Activated CD8-positive, alpha-beta memory T cell treated with anti-CD3 and anti-CD28 coated beads, Interleukin-2, amount 10 ng/mL, durations not matched to agents 7 days and 5 days (primary cell): ENCODE data around the gene ZBTB20. TPM values are rescaled to one million over a fixed set of nuclear protein-coding genes. Genes with fewer than 3 reads are reported as not detected.
A peak's percentile ranks its signal among the peaks of the same experiment; 100 is the strongest.

Experiments used
- ATAC-seq: fragments of 150-1000 bp; cut with Tn5 transposase; one replicate; pipeline ENCODE4 v1.10.0; 2021; ENCODE audit warnings: moderate library complexity
- CTCF ChIA-PET: fragments of 350-600 bp; sonication (Branson Sonifier 250); formaldehyde crosslinking; loops from one replicate; lab custom pipeline; 2021; ENCODE audit warnings: antibody characterized with exemption; lab: Charles Lee
- DNase-seq: peaks from one replicate; pipeline ENCODE4 v3.0.0-alpha.2; 2020
- H3K27ac Mint-ChIP-seq: one replicate; pipeline ENCODE4 v1.8.0; 2021; ENCODE audit warnings: mild to moderate bottlenecking, mixed read lengths
- H3K27me3 Mint-ChIP-seq: one replicate; pipeline ENCODE4 v1.8.0; 2021; ENCODE audit warnings: mixed read lengths
- H3K36me3 Mint-ChIP-seq: one replicate; pipeline ENCODE4 v1.8.0; 2021; ENCODE audit warnings: mild to moderate bottlenecking, mixed read lengths
- H3K4me1 Mint-ChIP-seq: one replicate; pipeline ENCODE4 v1.8.0; 2021; ENCODE audit warnings: mixed read lengths
- H3K4me3 Mint-ChIP-seq: one replicate; pipeline ENCODE4 v1.8.0; 2021; ENCODE audit warnings: mild to moderate bottlenecking, moderate library complexity, mixed read lengths
- H3K9me3 Mint-ChIP-seq: one replicate; pipeline ENCODE4 v1.8.0; 2022; ENCODE audit warnings: low read depth, mixed read lengths
- total RNA-seq, 2 experiments: library from RNA; stranded (reverse); gene quantifications; one replicate each; pipeline ENCODE4 v1.2.3, GENCODE V29; 2021

Gene ZBTB20
- total RNA-seq, 2 experiments from 2014 or later: 5.6 to 10.2 TPM

DNA sequence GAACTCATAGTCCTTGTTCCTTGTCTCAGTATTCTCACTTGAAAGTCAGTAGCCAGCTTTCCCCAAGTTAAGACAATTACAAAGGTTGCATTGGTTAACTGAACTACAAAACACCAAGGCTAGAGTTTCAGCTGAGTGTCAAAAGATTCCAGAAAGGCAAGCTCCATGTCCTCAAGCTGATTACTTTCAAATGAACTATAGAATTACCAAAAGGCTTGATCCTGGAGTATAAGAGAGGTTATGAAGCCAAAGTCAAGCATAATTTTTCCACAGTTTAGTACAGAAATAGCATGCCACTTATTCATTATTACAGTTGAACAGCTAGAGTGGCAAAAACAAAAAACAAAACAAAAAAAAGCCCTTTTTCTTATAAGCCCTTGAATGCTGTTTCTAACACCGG, 51.9 kb downstream of the ZBTB20 start:
- DNase-seq (no peak), ATAC-seq (no peak)
- no peaks in the 10 kb centered on the region for H3K36me3 Mint-ChIP-seq
- CTCF ChIA-PET: interaction anchor here (1.3 to 1.4 kb wide), 2 partner anchors 73 to 689 kb away, joined by 4 read pairs; no protein-coding TSS in a partner anchor
- no peak overlapping the region for H3K4me3 Mint-ChIP-seq
- H3K9me3 Mint-ChIP-seq: no peaks in the 10 kb centered on the region
- peaks cover 11% of the 10 kb centered on the region for H3K4me1 Mint-ChIP-seq
- H3K27me3 Mint-ChIP-seq: no peaks in the 10 kb centered on the region
- H3K27ac Mint-ChIP-seq: no peak overlapping the region

DNA sequence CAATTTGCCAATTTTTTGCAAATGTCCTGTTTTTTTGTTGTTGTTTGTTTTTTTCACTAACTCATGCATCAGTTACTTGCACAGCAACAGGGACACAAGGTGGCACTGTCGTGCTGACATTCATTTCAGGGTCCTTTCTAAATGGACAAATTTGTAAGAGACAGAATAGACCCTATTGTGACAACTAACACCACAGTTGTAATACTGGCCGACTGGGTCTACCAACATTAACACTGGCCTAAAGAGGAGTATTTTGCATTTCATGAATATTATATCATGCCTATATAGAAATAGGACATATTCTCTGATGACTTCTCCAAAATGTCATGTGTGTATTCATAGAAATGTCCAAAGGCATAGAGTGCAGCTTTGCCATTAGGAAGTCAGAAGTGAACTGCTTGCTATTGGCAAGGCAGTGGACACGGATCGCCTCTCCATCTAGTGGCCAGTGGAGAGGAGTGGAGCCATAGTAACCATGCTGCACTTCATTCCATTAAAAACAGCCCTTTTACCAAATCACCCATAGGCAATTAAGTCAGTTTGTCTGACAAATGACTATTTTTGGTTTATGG, 54.8 kb downstream of the ZBTB20 start:
- H3K4me1 Mint-ChIP-seq: no peaks in the 10 kb centered on the region
- no peaks in the 10 kb centered on the region for H3K27me3 Mint-ChIP-seq
- no peak overlapping the region for H3K4me3 Mint-ChIP-seq
- H3K9me3 Mint-ChIP-seq: no peaks in the 10 kb centered on the region
- no peak overlapping the region for H3K27ac Mint-ChIP-seq
- CTCF ChIA-PET: interaction anchor here (0.7 to 3.2 kb wide), 12 partner anchors 63 to 726 kb away, joined by 3 to 26 read pairs (median 4); no protein-coding TSS in a partner anchor
- ATAC-seq (peak; percentile 67), DNase-seq (peak; percentile 74)
- no peaks in the 10 kb centered on the region for H3K36me3 Mint-ChIP-seq

DNA sequence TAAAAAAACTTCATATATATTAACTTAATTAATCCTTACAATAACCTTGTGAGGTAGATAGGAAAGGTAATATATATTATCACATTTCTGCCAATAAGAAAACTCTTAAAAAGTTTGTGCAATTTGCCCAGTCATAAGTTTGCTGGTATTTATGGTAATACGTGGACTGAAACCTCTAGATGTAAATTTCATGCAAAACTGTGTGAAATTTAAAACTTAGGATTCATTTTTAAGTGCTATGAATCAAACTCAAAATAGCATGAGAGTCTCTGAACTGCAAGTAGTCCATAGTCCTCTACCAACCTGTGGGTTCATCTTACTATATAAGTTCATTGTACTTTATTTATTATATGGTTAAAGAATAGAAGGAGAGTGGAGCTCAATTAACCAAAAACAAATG, 56.4 kb downstream of the ZBTB20 start:
- Mint-ChIP-seq H3K27me3 (no peaks in the 10 kb centered on the region), H3K4me1 (no peaks in the 10 kb centered on the region), H3K9me3 (no peaks in the 10 kb centered on the region), H3K4me3 (no peak overlapping the region), H3K27ac (no peak overlapping the region), H3K36me3 (no peaks in the 10 kb centered on the region)
- CTCF ChIA-PET: interaction anchor here (0.9 to 3.2 kb wide), 4 partner anchors 68 to 693 kb away, joined by 4 to 26 read pairs (median 4); no protein-coding TSS in a partner anchor
- DNase-seq (no peak), ATAC-seq (no peak)

DNA sequence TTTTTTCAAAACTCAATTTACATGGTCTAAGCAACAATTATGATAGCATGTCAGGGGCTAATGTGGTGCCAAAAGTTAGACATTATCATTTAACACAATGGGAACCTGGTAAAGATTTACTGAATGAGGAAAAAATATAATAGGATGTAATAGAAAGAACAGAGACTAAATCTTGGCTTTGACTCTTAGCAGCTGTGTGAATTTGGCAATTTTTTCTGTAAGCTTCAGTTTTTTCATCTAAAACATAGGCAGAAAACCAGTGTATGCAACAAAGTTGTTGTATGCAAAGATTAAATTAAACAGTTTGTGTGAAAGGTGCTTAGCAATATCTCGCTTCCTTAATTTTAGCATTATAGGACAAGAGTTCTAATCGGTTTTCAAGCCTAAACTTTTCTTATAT, 57.6 kb downstream of the ZBTB20 start:
- no peak for ATAC-seq
- Mint-ChIP-seq H3K27ac (no peak overlapping the region), H3K9me3 (no peaks in the 10 kb centered on the region), H3K4me1 (no peaks in the 10 kb centered on the region), H3K4me3 (no peak overlapping the region), H3K27me3 (no peaks in the 10 kb centered on the region), H3K36me3 (no peaks in the 10 kb centered on the region)
- CTCF ChIA-PET: no interaction called here
- no peak for DNase-seq

DNA sequence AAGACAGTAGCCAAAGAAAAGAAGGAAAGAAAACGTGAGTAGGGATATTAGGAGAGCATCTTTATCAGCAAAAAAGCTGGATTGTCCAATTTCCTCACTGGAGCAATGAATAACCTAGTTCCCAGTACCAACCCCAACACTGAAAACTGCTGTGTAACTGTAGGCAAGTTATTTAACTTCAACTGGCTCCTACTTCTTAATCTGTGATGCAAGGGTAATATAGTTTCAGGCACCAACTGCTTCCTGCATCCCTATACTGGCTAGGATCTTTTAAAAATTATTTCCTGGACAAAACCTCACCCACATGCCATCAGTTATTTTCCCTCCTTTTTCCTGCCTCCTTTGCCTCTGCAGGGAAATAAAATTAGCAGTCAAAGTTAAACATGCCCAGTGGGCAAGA, 59.6 kb downstream of the ZBTB20 start:
- Mint-ChIP-seq H3K27ac (no peak overlapping the region), H3K36me3 (no peaks in the 10 kb centered on the region), H3K9me3 (no peaks in the 10 kb centered on the region), H3K27me3 (no peaks in the 10 kb centered on the region), H3K4me1 (no peaks in the 10 kb centered on the region), H3K4me3 (no peak overlapping the region)
- CTCF ChIA-PET: interaction anchor here (1.0 kb wide), 1 partner anchor 14 kb away, joined by 3 read pairs; no protein-coding TSS in a partner anchor
- no peak for DNase-seq
- ATAC-seq: no peak

DNA sequence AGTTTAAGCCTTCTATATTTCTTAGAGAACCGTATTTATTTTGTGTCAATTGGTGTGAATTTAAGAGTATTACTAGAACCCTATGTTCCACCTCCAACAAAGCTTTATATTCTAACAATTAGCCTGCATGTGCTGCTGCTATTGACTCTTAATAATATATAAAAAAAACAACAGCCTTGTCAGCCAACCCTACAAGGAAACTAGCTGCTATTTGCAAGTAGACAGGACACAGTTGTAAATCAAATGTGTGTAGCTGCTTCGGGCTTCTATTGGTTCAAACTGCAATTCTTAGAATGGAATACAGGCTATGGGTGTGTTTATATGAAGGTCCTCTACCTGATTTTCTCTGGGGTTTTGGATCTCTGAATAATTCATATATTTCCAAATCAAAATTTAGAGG, 60.7 kb downstream of the ZBTB20 start:
- ATAC-seq: no peak
- Mint-ChIP-seq H3K36me3 (no peaks in the 10 kb centered on the region), H3K4me3 (no peak overlapping the region), H3K4me1 (no peaks in the 10 kb centered on the region), H3K27me3 (no peaks in the 10 kb centered on the region), H3K27ac (no peak overlapping the region), H3K9me3 (no peaks in the 10 kb centered on the region)
- no peak for DNase-seq
- CTCF ChIA-PET: no interaction called here

DNA sequence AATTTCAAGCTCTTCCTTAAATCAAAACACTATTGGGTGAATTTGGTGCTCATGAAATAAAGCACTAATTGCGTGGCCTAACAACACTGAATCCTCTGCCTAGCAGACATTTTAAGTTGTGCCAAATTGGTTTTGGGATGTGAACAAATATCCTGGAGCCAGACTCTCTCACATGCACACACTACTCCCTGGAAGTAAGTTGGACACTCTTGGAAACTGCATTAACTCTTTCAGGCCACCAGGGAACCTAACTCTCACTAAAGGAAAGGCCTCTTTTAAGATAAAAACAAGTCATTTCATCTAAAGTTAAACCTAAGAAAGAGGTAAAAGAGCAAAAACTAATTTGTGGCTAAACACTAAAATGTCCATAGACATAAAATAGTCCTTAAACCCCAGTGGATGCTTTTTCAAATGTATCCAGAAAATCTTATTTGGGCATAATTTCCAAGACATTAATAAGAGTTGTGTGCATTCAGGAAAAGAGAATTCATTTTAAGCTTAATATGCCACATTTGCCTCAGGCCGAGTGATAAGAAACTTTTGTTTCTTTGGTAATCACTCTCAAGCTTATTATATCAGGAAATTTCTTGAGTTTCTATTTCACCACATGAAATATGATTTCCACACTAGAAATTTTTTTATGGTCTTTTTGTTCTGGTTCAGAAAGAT, 61.8 kb downstream of the ZBTB20 start:
- CTCF ChIA-PET: no interaction called here
- H3K36me3 Mint-ChIP-seq: no peaks in the 10 kb centered on the region

DNA sequence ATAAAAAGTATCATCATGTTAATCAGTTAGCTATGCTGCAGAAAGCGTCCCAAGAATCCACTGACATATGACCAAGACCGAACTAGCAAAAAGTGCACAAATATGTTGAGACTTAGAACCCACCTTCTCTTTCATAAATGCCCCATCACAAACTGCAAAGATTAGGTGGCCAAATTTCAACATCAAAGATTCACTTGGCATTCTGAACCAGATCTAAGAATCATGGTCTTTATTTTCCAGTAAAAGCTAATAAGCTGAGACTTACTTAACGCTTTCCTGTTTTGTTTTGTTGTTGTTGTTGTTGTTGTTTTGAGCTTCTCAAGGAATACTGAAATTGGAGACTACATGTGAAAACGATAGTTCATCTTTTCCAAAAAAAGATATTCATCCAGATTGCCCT, 62.4 kb downstream of the ZBTB20 start:
- Mint-ChIP-seq H3K9me3 (no peaks in the 10 kb centered on the region), H3K36me3 (no peaks in the 10 kb centered on the region), H3K27ac (no peak overlapping the region), H3K27me3 (no peaks in the 10 kb centered on the region), H3K4me1 (no peaks in the 10 kb centered on the region), H3K4me3 (no peak overlapping the region)
- ATAC-seq (no peak), DNase-seq (no peak)
- CTCF ChIA-PET: no interaction called here

More for the DNA sequence above, 61.8 kb downstream of the ZBTB20 start:
- H3K27me3 Mint-ChIP-seq: no peaks in the 10 kb centered on the region
- ATAC-seq (no peak), DNase-seq (no peak)
- no peak overlapping the region for H3K27ac Mint-ChIP-seq
- no peaks in the 10 kb centered on the region for H3K4me1 Mint-ChIP-seq
- H3K9me3 Mint-ChIP-seq: no peaks in the 10 kb centered on the region
- H3K4me3 Mint-ChIP-seq: no peak overlapping the region

DNA sequence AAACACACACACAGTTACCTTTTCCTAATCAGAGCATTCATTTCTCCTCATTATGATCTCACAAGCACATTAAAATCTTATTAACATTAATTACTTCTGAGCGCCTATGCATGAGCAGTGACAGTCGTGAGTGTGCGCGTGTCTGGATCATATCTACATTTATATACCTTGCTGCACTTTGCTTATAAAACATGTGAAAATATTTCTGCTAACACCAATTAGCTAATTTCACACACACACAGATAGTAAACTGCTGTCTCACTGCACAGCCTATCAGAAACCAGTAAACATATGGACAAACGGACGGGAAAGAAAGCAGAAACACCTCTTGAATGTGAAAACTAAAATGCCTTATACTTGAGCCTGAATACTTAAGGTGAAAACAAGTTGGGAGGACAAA, 64.8 kb downstream of the ZBTB20 start:
- Mint-ChIP-seq H3K9me3 (no peaks in the 10 kb centered on the region), H3K36me3 (no peaks in the 10 kb centered on the region), H3K4me1 (no peaks in the 10 kb centered on the region), H3K4me3 (no peak overlapping the region), H3K27me3 (no peaks in the 10 kb centered on the region), H3K27ac (no peak overlapping the region)
- ATAC-seq (no peak), DNase-seq (no peak)
- CTCF ChIA-PET: no interaction called here

DNA sequence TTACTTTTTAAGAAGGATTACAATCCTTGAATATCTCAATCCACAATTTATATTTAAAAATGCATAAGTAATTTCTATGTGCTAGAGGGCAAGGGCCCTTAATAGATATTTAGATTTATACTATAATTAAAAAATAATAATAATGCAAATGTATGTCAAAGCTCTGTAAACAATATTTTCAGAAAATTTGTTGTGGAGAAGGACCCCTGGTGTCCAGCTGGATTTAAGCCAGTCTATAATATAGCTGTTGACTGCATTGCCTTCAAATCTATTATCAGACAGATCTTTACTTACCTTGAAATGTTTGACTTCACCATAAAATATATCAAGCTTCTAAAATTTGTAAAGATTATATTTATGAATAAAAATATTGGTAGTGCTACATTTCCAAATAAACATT, 65.6 kb downstream of the ZBTB20 start:
- CTCF ChIA-PET: no interaction called here
- Mint-ChIP-seq H3K27me3 (no peaks in the 10 kb centered on the region), H3K4me1 (no peaks in the 10 kb centered on the region), H3K27ac (no peak overlapping the region), H3K9me3 (no peaks in the 10 kb centered on the region), H3K36me3 (peaks cover 5% of the 10 kb centered on the region), H3K4me3 (no peak overlapping the region)
- DNase-seq (no peak), ATAC-seq (no peak)

DNA sequence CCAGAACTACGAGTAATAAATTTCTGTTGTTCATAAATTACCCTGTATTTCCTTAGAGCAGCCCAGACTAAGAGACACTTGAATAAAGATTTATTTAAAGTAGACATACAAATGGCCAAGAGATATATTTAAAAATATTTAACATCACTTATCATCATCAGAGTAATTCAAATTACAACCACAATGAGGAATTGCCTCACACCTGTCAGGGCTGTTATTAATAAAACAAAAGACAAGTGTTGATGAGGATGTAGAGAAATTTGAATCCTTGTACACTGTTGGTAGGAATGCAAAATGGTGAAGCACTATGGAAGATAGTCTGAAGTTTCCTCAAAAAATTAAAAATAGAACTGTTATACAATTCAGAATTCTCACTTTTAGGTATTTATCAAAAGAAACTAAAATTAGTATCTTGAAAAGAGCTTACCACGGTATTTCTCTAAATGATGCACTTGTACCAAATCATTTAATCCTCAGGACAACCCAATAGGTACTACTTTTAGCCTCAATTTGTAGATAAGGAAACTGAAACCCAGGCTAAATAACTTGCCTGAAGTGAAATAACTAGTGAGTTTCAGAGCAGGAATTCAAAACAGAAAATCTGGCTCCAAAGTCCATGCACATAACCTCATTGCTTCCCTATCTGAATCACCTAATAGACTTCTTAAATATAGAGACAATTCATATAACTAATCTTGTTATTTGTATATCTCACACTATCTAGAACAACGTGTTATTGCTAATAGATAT, 69.4 kb downstream of the ZBTB20 start:
- no peaks in the 10 kb centered on the region for H3K4me1 Mint-ChIP-seq
- CTCF ChIA-PET: no interaction called here
- ATAC-seq: no peak

DNA sequence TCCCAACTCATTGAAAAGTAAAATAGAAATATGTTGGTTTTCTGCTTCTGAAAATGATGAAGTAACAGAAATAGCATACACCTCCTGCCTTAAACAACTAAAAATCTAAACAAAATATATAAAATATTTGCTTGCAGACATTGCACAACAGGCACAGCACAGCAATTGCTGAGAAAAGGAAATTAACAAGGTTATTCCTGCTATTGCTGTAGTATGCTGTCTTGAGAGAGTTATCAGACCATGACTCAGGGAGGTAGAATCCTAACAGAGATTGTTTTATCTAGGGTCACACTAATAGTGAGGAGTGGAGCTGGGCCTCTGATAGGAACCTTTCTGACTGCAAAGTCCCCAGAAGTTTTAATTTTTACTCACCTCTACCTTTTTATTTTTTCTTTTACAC, 72.6 kb downstream of the ZBTB20 start:
- H3K4me1 Mint-ChIP-seq: peaks cover 4% of the 10 kb centered on the region
- no peak overlapping the region for H3K27ac Mint-ChIP-seq
- ATAC-seq: no peak
- peaks cover 4% of the 10 kb centered on the region for H3K9me3 Mint-ChIP-seq
- CTCF ChIA-PET: no interaction called here
- DNase-seq: no peak
- H3K36me3 Mint-ChIP-seq: peaks cover 12% of the 10 kb centered on the region
- no peak overlapping the region for H3K4me3 Mint-ChIP-seq
- no peaks in the 10 kb centered on the region for H3K27me3 Mint-ChIP-seq

More for the DNA sequence above, 69.4 kb downstream of the ZBTB20 start:
- no peaks in the 10 kb centered on the region for H3K27me3 Mint-ChIP-seq
- peaks cover 4% of the 10 kb centered on the region for H3K9me3 Mint-ChIP-seq
- no peak for DNase-seq
- no peak overlapping the region for H3K4me3 Mint-ChIP-seq
- H3K36me3 Mint-ChIP-seq: peaks cover 12% of the 10 kb centered on the region
- H3K27ac Mint-ChIP-seq: no peak overlapping the region

DNA sequence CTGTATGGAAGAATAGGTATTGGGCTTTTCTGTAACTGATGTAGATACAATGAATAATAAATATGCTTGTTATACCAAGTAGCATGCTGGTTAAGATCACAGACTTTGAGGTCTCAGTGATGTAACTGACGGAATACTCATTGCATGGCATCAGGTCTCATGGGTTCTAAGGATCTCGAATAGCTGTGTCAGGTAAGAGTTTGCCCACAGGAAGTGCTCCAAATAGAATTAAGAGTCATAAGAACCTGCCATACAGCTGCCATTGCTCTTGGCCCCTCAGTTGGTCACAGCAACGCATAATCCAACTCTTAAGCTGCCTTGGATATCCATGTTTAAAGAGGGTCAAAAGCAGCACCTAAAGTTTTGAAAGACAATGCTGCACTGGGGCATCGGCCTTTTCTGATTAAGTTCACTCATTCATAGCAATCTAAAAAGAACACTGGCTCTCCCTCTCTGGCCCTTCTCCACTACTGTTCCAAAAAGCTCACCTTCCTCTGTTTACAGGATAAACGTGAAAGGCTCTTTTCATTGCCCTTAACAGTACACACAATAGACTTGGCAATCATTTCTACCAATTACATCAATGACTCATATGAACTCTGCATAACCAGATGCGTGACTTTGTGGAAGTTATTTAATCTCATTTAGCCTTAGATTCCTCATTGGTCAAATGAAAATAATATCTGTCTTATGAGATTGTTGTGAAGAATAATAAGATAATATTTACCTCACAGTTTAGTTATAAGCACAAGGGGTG, 74.6 kb downstream of the ZBTB20 start:
- Mint-ChIP-seq H3K4me1 (peaks cover 13% of the 10 kb centered on the region), H3K4me3 (no peak overlapping the region), H3K27me3 (no peaks in the 10 kb centered on the region), H3K36me3 (peaks cover 16% of the 10 kb centered on the region), H3K9me3 (peaks cover 4% of the 10 kb centered on the region), H3K27ac (no peak overlapping the region)
- CTCF ChIA-PET: interaction anchor here (1.1 kb wide), 1 partner anchor 15 kb away, joined by 3 read pairs; no protein-coding TSS in a partner anchor
- ATAC-seq (no peak), DNase-seq (no peak)
